DOHH2 (cell line): ENCODE data around the gene GCFC2.

Experiments
- H3F3A ChIP-seq: fragments of 200-600 bp; sonication (generic), shearing (Covaris generic); 2 replicates; pipeline ENCODE4 v1.6.0; 2016; ENCODE audit warnings: antibody characterized with exemption, mild to moderate bottlenecking; ENCODE audit not compliant: control insufficient read depth, insufficient read depth
- H3K27ac ChIP-seq: fragments of 200-600 bp; sonication (generic); 2 replicates; pipeline ENCODE4 v1.5.1; 2014; ENCODE audit warnings: low read depth, mild to moderate bottlenecking, low read length, moderate library complexity
- H3K27me3 ChIP-seq: fragments of 200-600 bp; sonication (generic); 2 replicates; pipeline ENCODE4 v1.6.1; 2014; ENCODE audit warnings: mild to moderate bottlenecking, low read length, mixed read lengths; ENCODE audit not compliant: control insufficient read depth
- H3K36me3 ChIP-seq: fragments of 200-600 bp; sonication (generic); 2 replicates; pipeline ENCODE4 v1.6.1; 2014; ENCODE audit warnings: mild to moderate bottlenecking, low read length, moderate library complexity, mixed read lengths; ENCODE audit not compliant: control insufficient read depth
- H3K4me1 ChIP-seq: fragments of 200-600 bp; sonication (generic); 2 replicates; pipeline ENCODE4 v1.6.1; 2014; ENCODE audit warnings: mild to moderate bottlenecking, low read length, mixed read lengths; ENCODE audit not compliant: control insufficient read depth
- H3K4me2 ChIP-seq: fragments of 200-600 bp; sonication (generic); 2 replicates; pipeline ENCODE4 v1.6.0; 2014; ENCODE audit warnings: mild to moderate bottlenecking, low read length, moderate library complexity
- H3K4me3 ChIP-seq: fragments of 200-600 bp; sonication (generic); 2 replicates; pipeline ENCODE4 v1.5.1; 2014; ENCODE audit warnings: mild to moderate bottlenecking, low read length, mixed read lengths
- H3K79me2 ChIP-seq: fragments of 200-600 bp; sonication (generic); 2 replicates; pipeline ENCODE4 v1.6.1; 2014; ENCODE audit warnings: mild to moderate bottlenecking, low read length, mixed read lengths; ENCODE audit not compliant: control insufficient read depth
- H3K9me2 ChIP-seq: fragments of 200-600 bp; sonication (generic); replicated peaks from 2 replicates; pipeline ENCODE4 v1.6.1; 2014; ENCODE audit warnings: mild to moderate bottlenecking, low read length, mixed read lengths; ENCODE audit not compliant: control insufficient read depth
- H3K9me3 ChIP-seq: fragments of 200-600 bp; sonication (generic); 2 replicates; pipeline ENCODE4 v1.6.1; 2014; ENCODE audit warnings: antibody characterized with exemption, low read length, mixed read lengths; ENCODE audit not compliant: control insufficient read depth, insufficient read depth
- H4K20me1 ChIP-seq: fragments of 200-600 bp; sonication (generic); 2 replicates; pipeline ENCODE4 v1.6.0; 2014; ENCODE audit warnings: low read depth, mild to moderate bottlenecking, antibody characterized with exemption, low read length, moderate library complexity; ENCODE audit not compliant: control insufficient read depth, insufficient read depth
- EZH2phosphoT487 ChIP-seq: fragments of 200-600 bp; sonication (generic); IDR thresholded peaks from 2 replicates; pipeline ENCODE4 v1.6.1; 2017; ENCODE audit warnings: borderline replicate concordance, mild to moderate bottlenecking, antibody characterized with exemption, low read length, moderate library complexity, mixed read lengths
- TF ChIP-seq, protein P1 (sequence below): fragments of 200-600 bp; sonication (generic); IDR thresholded peaks from one replicate; pipeline ENCODE4 v1.5.1; 2014; ENCODE audit warnings: antibody characterized with exemption, mild to moderate bottlenecking, low read depth, low read length; ENCODE audit not compliant: poor library complexity, severe bottlenecking

GCFC2 gene

DNA sequence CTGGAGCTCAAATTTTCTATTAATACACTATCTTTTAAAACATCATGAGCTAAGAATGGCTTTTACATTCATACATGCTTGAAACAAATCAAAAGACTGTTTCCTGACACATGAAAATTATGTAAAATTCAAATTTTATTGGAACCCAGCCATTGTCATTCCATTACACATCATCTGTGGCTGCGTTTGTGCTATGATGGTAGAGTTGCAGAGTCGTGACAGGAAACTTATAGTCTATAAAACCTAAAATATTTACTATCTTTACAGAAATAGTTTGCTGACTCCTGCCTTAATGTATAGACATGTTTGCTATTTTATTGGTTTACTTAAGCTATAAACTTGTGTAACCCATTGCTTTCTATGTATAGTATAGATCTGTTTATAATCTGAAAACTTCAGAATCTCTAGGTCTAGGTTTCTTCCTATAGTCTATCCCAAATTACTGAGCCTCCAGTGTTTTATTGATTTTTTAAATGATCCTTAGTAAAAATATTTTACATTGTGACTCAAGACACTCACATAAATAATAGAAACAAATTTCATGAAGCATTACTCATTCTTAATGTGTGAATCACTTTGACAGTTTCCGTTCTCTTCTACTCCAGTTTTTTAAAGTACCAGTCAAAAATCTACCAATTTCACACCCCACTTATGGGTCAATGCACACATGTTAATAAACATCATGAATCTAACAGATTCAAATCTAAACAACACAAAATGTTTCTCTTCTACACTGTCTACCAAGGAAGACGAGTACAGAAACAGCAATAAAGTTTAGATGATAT is 90.6 kb downstream of the GCFC2 start:
- H3K36me3 ChIP-seq, result no peaks in the 10 kb centered on the region

DNA sequence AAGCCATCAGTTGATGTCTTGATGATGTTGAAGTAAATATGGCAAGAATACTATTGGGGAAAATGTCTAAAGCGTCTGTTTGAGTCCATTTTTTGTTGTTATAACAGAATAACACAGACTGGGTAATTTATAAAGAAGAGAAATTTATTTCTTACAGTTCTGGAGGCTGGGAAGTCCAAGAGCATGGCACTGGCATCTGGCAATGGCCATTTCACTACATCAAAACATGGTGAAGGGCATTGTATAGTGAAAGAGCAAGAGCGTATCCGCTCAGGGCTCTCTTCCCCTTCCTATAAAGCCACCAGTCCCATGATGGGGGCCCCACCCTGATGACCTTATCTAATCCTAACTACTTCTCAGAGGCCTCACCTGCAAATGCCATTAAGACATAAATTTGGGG is 93.8 kb downstream of the GCFC2 start:
- Histone ChIP-seq H3K9me2 (no peaks in the 10 kb centered on the region), H3K4me3 (no peak overlapping the region), H3K27ac (no peak overlapping the region), H3K9me3 (no peaks in the 10 kb centered on the region), H3K4me2 (no peak overlapping the region), H3K36me3 (no peaks in the 10 kb centered on the region), H3K27me3 (no peaks in the 10 kb centered on the region; the same call in 1 of the 2 replicates), H3K79me2 (no peaks in the 10 kb centered on the region), H3K4me1 (no peaks in the 10 kb centered on the region), H4K20me1 (no peaks in the 10 kb centered on the region), H3F3A (no peaks in the 10 kb centered on the region)
- TF ChIP-seq, protein P1, sequence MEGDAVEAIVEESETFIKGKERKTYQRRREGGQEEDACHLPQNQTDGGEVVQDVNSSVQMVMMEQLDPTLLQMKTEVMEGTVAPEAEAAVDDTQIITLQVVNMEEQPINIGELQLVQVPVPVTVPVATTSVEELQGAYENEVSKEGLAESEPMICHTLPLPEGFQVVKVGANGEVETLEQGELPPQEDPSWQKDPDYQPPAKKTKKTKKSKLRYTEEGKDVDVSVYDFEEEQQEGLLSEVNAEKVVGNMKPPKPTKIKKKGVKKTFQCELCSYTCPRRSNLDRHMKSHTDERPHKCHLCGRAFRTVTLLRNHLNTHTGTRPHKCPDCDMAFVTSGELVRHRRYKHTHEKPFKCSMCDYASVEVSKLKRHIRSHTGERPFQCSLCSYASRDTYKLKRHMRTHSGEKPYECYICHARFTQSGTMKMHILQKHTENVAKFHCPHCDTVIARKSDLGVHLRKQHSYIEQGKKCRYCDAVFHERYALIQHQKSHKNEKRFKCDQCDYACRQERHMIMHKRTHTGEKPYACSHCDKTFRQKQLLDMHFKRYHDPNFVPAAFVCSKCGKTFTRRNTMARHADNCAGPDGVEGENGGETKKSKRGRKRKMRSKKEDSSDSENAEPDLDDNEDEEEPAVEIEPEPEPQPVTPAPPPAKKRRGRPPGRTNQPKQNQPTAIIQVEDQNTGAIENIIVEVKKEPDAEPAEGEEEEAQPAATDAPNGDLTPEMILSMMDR, result no peak
- no peak for TF ChIP-seq EZH2phosphoT487

More for the DNA sequence above, 90.6 kb downstream of the GCFC2 start:
- no peak overlapping the region for H3K4me2 ChIP-seq
- no peaks in the 10 kb centered on the region for H3K9me3 ChIP-seq
- no peaks in the 10 kb centered on the region for H3K9me2 ChIP-seq
- no peak overlapping the region for H3K27ac ChIP-seq
- no peaks in the 10 kb centered on the region for H4K20me1 ChIP-seq
- H3K4me3 ChIP-seq, result no peak overlapping the region
- H3K4me1 ChIP-seq, result no peaks in the 10 kb centered on the region
- H3F3A ChIP-seq, result no peaks in the 10 kb centered on the region
- peaks cover 10% of the 10 kb centered on the region for H3K27me3 ChIP-seq
- TF ChIP-seq, protein P1, result no peak
- no peak for TF ChIP-seq EZH2phosphoT487
- H3K79me2 ChIP-seq, result no peaks in the 10 kb centered on the region

DNA sequence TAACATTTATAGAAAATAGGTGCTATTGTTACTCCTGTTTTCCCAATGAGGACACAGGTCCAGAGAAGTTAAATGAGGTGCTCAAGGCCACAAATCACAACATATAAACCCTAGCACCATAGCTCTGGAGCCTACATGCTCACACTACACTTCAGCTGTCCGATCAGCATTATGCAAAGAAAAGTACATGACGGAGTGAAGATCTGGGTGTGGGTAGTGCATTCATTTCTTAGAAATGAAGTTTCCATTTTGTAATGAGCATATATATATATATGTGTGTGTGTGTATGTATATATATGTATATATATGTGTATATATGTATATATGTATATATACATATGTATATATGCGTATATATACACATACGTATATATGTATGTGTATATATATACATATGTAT is 94.3 kb downstream of the GCFC2 start:
- Histone ChIP-seq H3K4me1 (no peaks in the 10 kb centered on the region), H3K27me3 (no peaks in the 10 kb centered on the region), H3K79me2 (no peaks in the 10 kb centered on the region), H3K9me2 (no peaks in the 10 kb centered on the region), H3K4me3 (no peak overlapping the region), H3K27ac (no peak overlapping the region), H3K4me2 (no peak overlapping the region), H3K9me3 (no peaks in the 10 kb centered on the region), H4K20me1 (no peaks in the 10 kb centered on the region), H3F3A (no peaks in the 10 kb centered on the region), H3K36me3 (no peaks in the 10 kb centered on the region)
- no peak for TF ChIP-seq EZH2phosphoT487
- TF ChIP-seq, protein P1, result no peak
